ENCODE measurements around the gene KANK2. TPM values are rescaled to one million over a fixed set of nuclear protein-coding genes. Genes with fewer than 3 reads are reported as not detected.
A peak's percentile ranks its signal among the peaks of the same experiment; 100 is the strongest.

Gene KANK2
- total and polyA plus RNA-seq, 2 of the 13 experiments (the other 11 are each of a cell fraction or from before 2014, with no cell fraction given) = 5.7 to 12.9 TPM

GRCh38 chr19:11204076-11204602 is 6.8 kb upstream of the KANK2 start (continued):
- TF ChIP-seq ZFP36L1 (CRISPR knock-in tag; IDR thresholded peaks at IDR 0.05) = no peak
- TF ChIP-seq ZNF12 (CRISPR knock-in tag; IDR thresholded peaks at IDR 0.05) = no peak
- peak; percentile 58 for TF ChIP-seq ZFP36 (IDR thresholded peaks at IDR 0.05; ENCODE audit: borderline replicate concordance, low read depth, low read length, partially characterized antibody)

- Histone ChIP-seq H2AFZ (ENCODE audit: low read length) (no peak overlapping the region), H3K4me2 (ENCODE audit: low read depth, low read length) (no peak overlapping the region), H4K20me1 (ENCODE audit: insufficient read depth, low read length) (no peaks in the 10 kb centered on the region), H3K36me3 (replicated peaks in 1 of 2; ENCODE audit: control insufficient read depth in 1 of 2, insufficient read depth in 2 of 2, low read length in 2 of 2) (peaks cover 2 to 7% of the 10 kb centered on the region in 2 experiments; a peak in 2 of 5 replicates), H3K9me3 (ENCODE audit: low read length) (no peaks in the 10 kb centered on the region), H3K27ac (ENCODE audit: extremely low read length, insufficient read depth, low read length) (no peak overlapping the region), H3K4me1 (ENCODE audit: insufficient read depth, low read length) (peaks cover 5% of the 10 kb centered on the region), H3K4me3 (replicated peaks in 1 of 3; ENCODE audit: insufficient read depth in 1 of 3, low read depth in 2 of 3, low read length in 3 of 3) (no peak overlapping the region), H3K9ac (ENCODE audit: insufficient read depth, low read depth, low read length) (no peak overlapping the region), H3K79me2 (ENCODE audit: insufficient read depth, low read length) (no peaks in the 10 kb centered on the region), H3K27me3 (ENCODE audit: control insufficient read depth in 1 of 2, insufficient read depth in 2 of 2, low read length in 2 of 2) (no peaks in the 10 kb centered on the region)
- intact Hi-C loops (cut with micrococcal nuclease; ENCODE audit: unreplicated experiment) = loop anchor here (1.0 kb wide), 1 partner anchor 65 kb away; no protein-coding TSS in a partner anchor
- ATAC-seq = peak; percentile 77
- WGBS (ENCODE audit: low lambda C conversion rate) = 93% methylated on average over 13 of the region's 17 CpGs
- FAIRE-seq = no peak
- no TSS peak for BruUV-seq (replicated peaks)
- CTCF ChIA-PET (ENCODE audit: low intra/inter-chr PET ratio, low total read pairs) = interaction anchor here (0.7 to 3.5 kb wide), 6 partner anchors 65 to 168 kb away, joined by 3 to 53 read pairs (median 4); no protein-coding TSS in a partner anchor
- DNase-seq (ENCODE audit: low spot score) = peak; percentile 35
- POLR2A ChIA-PET = interaction anchor here (0.6 to 1.3 kb wide), 2 partner anchors 66 to 329 kb away, joined by 3 read pairs; no protein-coding TSS in a partner anchor
- in situ Hi-C loops (cut with HindIII; ENCODE audit: extremely low pct_ligation_motif_present, low pct_unique_long_range_greater_than_20kb) = loop anchor here (5.0 kb wide), 1 partner anchor 66 kb away; no protein-coding TSS in a partner anchor
- TF ChIP-seq ZNF567 (CRISPR knock-in tag; IDR thresholded peaks at IDR 0.05; ENCODE audit: borderline replicate concordance) (0 out of 2 replicates have a peak, but pooled peaks have one; percentile 29), KAT8 (CRISPR knock-in tag; IDR thresholded peaks at IDR 0.05) (no peak), NR2F6 (IDR thresholded peaks at IDR 0.05) (no peak), NR2F6 (CRISPR knock-in tag; IDR thresholded peaks at IDR 0.05) (peak; percentile 18; the same call in 1 of the 2 replicates), PCBP1 (IDR thresholded peaks at IDR 0.05; ENCODE audit: borderline replicate concordance, low read depth, low read length) (peak; percentile 97; the same call in 1 of the 2 replicates), SP5 (CRISPR knock-in tag; IDR thresholded peaks at IDR 0.05; ENCODE audit: borderline replicate concordance, low read depth) (0 out of 2 replicates have a peak, but pooled peaks have one; percentile 22), UBTF (CRISPR knock-in tag; IDR thresholded peaks at IDR 0.05) (0 out of 2 replicates have a peak, but pooled peaks have one; percentile 23), ZNF263 (CRISPR knock-in tag; IDR thresholded peaks at IDR 0.05) (no peak), ZNF512B (CRISPR knock-in tag; IDR thresholded peaks at IDR 0.05; ENCODE audit: borderline replicate concordance) (no peak), ZBTB7B (CRISPR knock-in tag; IDR thresholded peaks at IDR 0.05) (peak; percentile 83; the same call in 1 of the 2 replicates), SMARCC2 (IDR thresholded peaks at IDR 0.05) (no peak), STAG1 (CRISPR knock-in tag; IDR thresholded peaks at IDR 0.05) (peak; percentile 89), DNMT3B (CRISPR knock-in tag; conservative IDR thresholded peaks at IDR 0.05) (no peak), ZNF775 (CRISPR knock-in tag; IDR thresholded peaks at IDR 0.05; ENCODE audit: borderline replicate concordance) (no peak), ZNF225 (CRISPR knock-in tag; IDR thresholded peaks at IDR 0.05) (no peak)
Measured at GRCh38 chr19:11203194-11204075, 6.1 kb upstream of the KANK2 start.

Measured in HepG2 (cell line).